HG03460 (cell line): ENCODE measurements around the gene CDC42EP2.
A peak's percentile ranks its signal among the peaks of the same experiment; 100 is the strongest.

ENCODE experiments used
- ATAC-seq: cut with Tn5 transposase; IDR thresholded peaks from one replicate; pipeline ENCODE4 v1.9.1; 2021; ENCODE audit not compliant: unreplicated experiment

Gene CDC42EP2

GRCh38 chr11:65314501-65315203, at the start of gene CDC42EP2:
CDC42EP2 (plus strand) TSS chr11:65314866; CDS start chr11:65320899, 6,033 bp downstream.
- peak; percentile 77 for ATAC-seq

GRCh38 chr11:65266210-65266609, 48.5 kb upstream of the CDC42EP2 start:
- no peak for ATAC-seq

DNA sequence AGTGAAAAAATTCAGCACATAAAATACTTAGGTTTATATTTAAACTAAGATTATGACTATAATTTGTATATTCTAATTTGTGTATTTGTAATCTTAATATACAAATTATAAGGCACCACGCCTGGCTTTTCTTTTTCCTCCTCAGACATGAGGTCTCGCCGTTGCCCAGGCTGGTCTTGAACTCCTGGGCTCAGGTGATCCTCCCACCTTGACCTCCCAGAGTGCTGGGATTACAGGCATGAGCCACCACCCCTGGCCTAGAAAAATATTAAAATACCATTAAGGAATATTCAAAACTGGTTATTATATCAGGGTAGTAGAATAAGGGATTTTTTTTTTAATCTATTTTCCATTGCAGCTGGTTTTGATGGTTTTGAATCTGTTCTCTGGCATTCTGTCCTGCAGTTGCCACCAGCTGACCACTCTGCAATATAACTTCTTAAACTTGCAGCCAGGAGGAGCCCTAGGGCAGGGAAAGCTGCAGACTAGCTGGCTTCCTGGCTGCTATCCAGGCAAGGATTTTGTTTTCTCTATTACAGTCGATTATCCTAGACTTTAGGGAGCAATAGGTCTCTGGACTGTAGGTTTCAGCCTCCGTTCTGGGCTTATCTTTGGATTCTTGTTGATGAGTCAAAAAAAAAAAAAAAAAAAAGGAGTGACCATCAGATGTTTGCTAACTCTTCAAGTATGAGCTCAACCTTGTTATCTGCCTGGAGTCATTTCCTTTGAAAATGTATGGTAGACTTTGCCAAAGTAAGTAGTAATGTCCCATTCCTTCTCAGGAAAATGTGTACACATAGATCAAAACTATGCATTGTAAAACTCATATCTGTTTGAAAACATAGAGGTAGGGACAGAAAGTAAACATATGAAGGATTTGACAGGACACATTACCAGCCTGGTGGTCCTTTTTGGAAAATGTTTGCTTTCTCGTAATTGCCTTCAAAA, 39.7 kb upstream of the CDC42EP2 start:
- no peak for ATAC-seq

DNA sequence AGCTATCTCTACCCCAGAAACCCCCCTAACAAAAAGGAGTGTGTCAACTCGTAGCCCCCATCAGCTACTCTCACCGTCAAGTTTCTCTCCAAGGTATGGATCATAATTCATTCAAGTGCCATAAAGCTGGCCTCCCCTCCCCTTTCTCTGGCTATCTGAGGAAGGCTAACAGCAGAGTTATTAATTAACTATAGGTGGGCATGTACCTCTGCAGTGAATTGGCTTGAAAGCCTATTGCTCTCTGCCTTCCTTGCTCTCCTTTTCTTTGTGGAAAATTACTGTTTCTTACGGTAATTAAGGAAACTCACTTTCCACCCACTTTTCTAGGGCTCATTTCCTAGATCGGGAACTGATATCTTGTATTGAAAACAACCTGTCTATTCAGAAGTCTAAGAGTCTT, 38.8 kb upstream of the CDC42EP2 start:
- ATAC-seq: no peak

DNA sequence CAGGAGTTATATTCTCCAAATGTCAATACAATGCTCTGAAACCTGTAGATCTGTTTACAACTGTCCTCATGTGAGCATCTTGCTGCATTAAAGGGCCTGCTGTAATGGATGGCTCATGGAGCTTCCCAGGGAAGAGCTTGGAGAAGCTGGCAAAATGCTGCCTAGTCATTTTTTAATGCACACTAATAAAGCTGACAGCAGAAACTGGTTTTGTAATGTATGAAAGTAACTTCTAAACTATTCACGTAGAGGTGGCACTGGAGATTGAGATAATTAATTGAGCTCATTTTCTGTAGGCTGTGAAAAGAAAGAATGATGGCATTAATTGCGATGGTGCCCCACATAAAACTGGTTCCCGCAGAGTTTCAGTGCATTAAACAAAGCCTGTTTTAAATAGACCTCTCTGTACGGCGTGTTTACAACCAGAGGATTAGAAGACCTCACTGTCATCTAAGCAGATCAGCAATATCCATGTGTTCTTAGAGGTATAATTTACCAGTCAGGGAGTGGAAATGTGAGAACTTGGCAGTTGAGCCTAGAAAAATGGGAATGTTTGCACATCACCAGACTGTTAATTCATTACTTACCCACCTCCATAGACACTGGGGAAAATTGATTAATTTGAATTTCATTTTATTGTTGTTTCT, 36.9 kb upstream of the CDC42EP2 start:
- no peak for ATAC-seq

DNA sequence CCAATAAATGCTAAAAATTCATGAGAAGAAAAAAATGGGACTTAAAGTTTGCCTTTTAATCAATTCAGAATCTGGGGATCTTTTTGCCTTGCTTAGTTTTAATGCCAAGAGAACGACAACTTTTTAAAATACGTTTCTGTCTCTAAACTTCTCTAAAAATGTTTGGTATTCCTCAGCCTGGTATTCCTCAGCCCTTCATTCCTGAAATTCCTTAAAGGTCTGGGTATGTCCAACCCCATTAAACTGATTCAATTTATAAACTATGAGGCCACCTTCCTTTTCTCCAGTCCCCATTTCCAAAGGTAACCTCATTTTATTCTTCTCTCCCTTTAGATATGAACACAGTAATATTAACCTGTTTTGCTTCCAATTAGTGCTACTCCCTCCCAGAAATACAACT, 36.3 kb upstream of the CDC42EP2 start:
- no peak for ATAC-seq

DNA sequence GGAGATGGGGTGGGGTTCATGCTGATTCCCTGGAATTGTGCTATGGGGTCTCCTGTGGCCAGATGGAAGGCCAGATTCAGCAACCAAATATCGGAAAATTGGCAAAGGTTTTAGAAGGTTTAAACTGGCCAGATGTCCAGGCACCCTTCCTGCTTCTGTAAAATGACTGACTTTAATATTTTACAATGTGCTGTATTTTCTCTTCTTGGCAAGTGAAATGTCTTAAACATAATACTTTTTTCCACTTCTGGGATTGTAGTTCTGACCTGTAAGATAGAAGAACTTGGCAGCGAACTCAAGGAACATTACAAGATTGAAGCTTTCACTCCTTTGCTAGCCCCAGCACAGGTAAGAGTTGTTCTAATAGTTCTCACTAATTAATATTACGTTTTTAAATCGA, 35.4 kb upstream of the CDC42EP2 start:
- ATAC-seq: no peak

- no peak for ATAC-seq
These were observed 34.8 kb upstream of the CDC42EP2 start for GRCh38 chr11:65279741-65280440.

DNA sequence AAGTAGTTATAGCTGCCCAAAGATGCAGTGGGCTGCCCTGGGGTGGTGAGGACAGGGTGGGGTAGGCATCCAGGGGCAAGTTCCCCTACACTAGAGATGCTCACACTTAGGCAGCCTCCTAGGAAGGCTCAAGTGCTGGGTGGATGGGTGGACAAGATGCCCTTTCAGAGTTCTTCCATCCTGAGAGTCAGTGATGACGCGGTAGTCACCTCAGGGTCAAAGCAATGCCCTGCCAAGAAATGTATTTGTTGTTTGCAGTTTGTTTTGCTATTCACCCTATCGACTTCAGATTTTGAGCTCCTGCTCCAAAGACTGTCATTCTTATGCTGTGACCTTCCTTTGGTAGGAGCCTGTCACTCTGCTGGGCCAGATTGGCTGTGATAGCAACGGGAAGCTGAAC, 34.0 kb upstream of the CDC42EP2 start:
- no peak for ATAC-seq

GRCh38 chr11:65286686-65287085, 28.0 kb upstream of the CDC42EP2 start:
- no peak for ATAC-seq

DNA sequence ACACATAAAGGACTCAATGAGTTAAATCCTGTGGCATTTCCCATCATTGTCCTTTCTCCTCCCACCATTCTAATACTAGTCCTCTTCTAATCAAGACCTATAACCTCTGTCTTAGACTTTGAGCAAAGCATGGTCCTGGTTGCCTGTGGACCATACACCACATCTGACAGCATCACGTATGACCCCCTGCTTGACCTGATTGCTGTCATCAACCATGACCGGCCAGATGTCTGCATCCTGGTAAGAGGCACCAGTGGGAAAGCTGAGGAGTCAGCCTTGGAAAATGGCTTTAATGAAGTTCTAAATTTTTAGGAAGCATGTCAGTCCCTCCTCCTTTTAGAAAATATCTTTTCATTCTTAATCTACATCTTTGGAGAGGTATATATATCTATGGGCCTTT, 27.1 kb upstream of the CDC42EP2 start:
- ATAC-seq: no peak

DNA sequence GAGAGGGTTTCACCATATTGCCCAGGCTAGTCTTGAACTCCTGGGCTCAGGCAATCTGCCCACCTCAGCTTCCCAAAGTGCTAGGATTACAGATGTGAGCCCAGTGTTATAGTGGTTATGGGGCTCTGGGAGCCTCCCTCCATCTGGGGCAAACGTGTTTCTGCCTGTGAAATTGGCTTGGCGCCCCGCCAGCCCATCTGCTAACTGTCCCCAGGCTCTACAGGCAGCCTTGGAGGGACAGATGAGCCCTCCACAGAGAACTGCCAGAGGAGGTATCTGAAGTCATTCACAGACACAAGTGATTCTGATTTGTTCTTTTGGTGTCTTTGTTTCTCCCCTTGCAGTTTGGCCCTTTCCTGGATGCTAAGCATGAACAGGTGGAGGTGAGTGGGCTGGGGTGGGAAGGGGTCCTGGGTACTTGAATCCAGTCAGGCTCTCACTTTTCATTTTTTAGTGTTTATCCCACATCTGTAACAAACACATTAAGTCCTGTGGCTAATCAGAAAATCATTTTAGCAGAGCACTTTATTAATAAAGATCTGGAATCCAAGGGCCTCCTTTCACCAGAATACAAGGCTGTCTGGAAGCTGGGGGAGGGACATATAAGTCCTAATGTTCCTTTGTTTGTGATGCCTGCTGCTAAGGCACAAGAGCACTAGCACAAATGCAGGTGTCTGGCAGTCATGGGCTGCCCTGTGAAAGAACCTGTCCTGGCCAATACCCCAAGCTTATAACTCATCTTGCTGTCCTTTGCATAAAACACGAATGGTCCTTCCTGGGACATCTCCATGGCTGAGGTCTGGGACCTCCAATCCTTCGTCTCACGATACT, 25.7 kb upstream of the CDC42EP2 start:
- no peak for ATAC-seq

DNA sequence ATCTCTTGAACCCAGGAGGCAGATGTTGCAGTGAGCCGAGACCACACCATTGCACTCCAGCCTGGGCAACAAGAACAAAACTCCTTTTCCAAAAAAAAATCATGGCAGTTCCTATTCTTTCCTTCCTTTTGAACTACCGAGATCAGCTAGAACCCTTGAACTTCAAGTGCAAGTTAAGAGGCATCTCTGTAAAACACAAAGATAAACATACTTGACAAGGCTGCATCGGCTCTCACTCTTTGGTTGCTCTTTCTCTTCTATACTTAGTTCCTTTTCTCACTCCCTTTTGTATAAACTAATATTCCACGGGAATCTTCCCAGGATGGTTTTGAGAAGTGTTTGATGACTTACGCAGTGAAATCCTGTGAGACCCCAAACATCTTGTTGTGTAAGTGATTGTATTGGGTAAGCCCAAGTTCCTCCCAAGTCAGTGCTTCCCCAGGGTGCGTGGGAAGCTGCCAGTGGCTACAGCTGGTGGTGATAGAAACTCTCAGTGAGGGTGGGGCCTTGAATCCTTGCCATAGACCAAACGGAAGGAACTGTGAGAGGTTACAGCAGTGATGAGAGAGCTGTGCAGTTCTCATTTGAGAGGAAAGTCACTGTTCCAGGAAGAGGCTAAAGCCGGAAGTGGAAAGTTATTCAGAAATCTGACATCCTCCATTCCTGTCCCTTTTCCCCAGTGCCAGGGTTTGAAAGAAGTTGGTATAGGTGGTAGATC, 24.1 kb upstream of the CDC42EP2 start:
- peak; percentile 68 for ATAC-seq

- no peak for ATAC-seq
These were observed 23.1 kb upstream of the CDC42EP2 start for GRCh38 chr11:65291613-65292012.

DNA sequence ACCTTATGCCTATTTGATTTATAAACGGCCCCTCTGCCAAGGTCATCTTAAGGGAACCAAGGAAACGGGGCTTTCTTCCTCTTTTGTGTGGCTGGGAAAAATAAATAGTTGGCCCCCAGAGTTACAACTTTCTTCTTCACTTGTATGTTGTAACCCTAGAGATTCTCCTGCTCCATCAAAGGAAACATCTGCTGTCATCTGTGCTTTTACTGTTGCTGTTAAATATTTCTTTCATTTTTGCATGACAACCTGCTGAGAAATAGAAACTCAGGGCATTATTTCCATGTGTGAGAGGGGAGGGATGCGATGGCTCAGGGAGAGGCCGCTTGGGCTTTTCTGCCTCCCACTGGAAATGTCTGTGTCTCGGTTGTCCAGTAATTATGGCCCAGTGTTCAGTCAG, 21.8 kb upstream of the CDC42EP2 start:
- ATAC-seq: no peak

DNA sequence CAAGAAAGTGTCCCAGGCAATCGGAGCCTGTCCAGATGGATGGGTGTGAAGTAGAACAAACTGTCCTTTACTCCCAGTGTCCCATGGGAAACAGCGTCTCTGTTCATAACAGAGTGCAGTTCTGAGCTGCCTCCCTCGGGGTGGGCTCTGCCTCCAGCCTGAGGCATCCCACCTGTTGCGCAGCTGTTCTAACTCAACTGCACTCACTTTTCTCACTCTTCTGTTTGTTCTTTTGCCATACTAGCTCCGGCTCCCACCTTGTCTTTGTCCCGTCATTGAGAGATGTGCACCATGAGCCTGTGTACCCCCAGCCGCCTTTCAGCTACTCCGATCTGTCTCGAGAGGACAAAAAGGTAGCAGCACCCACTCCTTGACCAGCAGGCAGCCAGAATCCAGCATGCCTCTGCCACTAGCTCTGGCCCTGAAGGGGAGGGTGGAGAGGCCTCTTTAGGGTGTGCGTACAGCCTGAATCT, 20.7 kb upstream of the CDC42EP2 start:
- no peak for ATAC-seq

GRCh38 chr11:65295001-65295400, 19.7 kb upstream of the CDC42EP2 start:
- no peak for ATAC-seq

GRCh38 chr11:65295571-65296341, 18.9 kb upstream of the CDC42EP2 start:
- no peak for ATAC-seq
